GM21717 (cell line): ENCODE results near the gene LDHAL6B.
"Not testable (repeated sequence)": the region's sequence is repeated elsewhere in the genome, so short reads cannot be mapped to it uniquely, and the experiment has no call there.

Experiments
- ATAC-seq: cut with Tn5 transposase; IDR thresholded peaks from one replicate; pipeline ENCODE4 v1.9.1; 2021; ENCODE audit warnings: mild to moderate bottlenecking, moderate library complexity; ENCODE audit not compliant: unreplicated experiment

The LDHAL6B gene

DNA sequence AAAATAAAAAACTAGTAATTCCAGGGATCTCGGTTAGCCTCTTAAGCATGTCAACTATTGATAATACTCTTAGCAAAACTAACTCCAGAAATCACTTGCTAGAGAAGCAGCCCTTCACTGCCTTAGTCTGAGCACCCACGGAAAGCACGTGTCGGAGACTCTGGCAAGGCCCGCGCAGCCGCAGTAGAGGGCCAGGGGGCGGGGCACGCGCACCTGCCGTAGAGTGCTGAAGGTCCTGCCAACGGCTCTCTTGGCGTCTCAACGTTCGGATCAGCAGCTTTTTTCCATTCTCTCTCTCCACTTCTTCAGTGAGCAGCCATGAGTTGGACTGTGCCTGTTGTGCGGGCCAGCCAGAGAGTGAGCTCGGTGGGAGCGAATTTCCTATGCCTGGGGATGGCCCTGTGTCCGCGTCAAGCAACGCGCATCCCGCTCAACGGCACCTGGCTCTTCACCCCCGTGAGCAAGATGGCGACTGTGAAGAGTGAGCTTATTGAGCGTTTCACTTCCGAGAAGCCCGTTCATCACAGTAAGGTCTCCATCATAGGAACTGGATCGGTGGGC is at the start of gene LDHAL6B:
TSS of gene LDHAL6B (plus strand) at position 221 of the 561 bp plus-strand sequence. CDS start at position 319, 98 bp downstream.
- ATAC-seq, result no peak

DNA sequence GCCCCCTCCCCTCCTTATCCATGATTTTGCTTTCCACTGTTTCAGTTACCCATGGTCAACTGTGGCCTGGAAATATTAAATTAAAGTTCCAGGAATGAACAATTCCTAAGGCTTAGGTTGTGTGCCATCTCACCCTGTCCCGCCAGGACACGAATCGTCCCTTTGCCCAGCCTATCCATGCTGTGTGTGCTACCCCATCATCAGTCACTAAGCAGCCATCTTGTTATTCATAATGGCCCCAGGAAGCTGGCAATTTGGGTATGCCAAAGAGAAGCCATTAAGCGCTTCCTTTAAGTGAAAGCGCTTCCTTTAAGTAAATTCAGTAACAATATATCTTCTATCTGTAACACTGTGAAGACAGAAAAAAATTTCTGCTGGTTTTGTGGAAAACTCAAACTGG is 49.2 kb upstream of the LDHAL6B start:
- ATAC-seq, result no peak

DNA sequence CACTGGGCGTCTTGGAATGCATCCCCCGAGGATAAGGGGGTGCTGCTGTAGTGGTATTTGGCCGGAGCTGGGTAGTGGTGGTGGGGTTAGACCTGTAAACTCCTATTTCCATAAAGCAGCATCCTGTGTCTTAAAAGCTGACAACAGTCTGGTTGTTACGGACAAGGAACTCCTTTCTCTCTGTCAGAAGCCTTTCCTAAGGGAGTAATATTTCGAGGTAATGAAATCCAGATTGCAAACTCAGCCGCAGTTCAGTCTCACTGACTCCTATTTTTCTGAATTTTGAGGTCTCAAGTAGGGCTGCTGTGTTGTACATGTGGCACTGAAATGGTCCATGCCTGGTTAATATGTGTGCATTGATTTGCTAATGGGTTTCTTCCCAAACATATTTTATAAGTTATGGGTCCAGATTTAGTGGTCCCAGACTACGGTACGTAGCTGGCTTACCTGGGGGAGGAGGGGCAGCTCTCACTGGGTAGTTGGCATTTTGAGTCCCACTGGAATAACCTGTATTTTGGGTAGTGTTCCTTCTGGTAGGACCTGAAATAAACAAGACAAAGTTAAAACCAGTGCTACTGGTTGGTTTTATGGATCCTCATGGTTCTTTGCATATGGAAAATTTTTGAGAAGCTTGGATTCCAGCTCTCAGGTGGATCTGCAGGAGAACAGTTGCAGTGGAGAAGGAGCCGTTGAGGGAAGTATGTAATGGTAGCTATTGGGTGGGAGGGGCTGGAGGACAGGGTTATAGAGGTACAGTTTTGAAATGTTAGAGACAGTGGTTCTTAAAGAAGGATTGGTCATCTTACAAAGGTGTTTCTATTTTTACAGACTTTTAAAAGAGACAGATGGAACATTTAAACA is 48.6 kb upstream of the LDHAL6B start:
- no peak for ATAC-seq

DNA sequence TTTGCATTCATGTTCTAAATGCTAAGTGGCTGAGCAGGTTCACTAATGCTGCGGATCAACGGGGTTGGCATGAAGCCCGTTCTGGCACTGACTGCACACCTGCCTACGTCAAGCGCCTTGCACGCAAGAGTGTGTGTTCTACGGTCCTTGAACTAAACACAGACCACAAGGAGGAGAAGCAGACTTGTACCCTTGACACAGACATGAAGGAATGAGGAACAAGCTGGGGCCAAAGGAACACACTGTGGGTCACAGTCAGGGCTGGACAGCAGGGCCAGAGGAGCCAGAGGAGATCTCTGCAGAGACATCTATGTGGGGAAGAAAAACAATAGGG is 48.0 kb upstream of the LDHAL6B start:
- ATAC-seq, result no peak

DNA sequence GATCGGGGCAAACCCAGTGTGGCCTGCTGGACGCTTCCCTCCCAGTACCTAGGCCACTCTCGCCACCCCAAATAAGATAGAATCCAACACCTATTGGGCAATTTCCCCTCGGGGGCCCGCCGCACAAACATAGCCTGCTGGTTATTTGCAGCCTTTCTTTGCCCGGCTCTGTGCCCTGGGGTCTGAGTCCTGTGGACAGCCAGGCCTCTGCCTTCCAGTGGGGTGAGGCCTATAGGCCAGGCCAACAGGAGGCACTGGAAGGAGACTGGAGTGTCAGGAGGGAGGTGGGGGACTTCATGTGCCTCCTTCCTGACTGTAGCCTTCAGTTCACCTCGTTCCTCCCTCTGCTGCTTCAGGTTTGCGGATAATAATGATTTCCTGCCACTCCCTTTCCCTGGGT is 47.4 kb upstream of the LDHAL6B start:
- no peak for ATAC-seq

DNA sequence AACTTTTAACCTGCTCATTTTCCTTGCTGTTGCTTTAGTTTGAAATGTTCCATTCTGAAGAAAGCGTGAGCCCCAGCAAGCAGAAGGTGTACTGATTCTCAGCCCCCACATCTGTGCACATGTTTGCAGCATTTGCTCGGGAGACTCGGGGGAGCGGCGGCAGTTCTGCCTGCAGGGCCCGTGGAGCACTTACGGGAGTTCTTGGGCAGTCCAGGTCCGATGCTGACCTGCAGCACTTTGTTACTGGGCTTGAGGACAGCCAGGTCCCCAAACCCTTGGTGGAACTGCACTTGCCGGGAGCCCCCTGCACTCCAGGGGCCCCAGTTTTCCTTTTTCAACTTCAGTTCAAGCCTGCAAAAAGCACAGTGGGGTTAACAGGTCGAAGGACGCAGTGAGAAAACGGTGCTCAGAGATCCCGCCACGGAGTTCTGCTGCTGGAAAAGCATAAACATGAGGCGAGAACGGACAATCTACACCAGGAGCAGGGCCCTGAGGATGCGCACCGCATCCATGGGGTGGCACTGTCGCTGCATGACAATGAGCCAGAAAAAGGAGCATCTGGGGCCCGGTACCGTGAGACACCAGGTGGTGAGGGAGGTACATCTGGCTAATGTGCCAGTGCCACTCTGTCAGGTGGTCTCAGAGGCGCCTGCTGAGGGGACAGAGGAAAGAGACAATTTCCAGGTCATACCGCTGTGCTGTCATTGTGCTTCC is 45.6 kb upstream of the LDHAL6B start:
- ATAC-seq, result no peak

DNA sequence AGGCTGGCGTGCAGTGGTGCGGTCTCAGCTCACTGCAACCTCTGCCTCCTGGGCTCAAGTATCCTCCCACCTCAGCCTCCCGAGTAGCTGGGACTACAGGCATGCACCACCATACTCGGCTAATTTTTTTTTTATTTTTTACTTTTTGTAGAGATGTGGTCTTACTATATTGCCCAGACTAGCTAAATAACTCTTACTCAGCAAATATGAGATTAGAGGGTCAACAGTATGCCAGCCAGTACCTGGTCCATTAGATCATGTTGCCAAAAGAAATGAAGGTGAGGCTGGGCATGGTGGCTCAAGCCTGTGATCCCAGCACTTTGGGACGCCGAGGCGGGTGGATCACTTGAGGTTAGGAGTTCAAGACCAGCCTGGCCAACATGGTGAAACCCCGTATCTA is 44.6 kb upstream of the LDHAL6B start:
- ATAC-seq, result not testable (repeated sequence)

DNA sequence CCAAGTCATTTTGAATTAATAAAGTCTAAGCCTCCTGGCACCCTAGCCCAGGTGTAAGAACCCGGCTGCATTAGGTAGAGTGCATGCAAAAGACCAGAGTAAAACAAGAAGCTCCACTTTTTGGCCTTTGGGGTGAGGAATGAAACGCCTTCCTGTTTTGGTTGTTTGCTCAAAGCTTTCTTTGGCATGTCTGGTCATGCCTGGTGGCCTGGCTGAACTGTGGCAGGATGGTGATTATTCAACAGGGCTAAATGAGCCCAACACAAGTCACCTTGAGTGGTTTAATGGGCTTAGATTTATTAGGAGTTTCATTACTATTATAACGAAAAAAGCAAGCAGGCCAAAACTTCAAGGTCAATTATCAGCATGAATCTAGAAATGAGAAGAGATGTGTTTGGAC is 40.9 kb upstream of the LDHAL6B start:
- ATAC-seq, result no peak

DNA sequence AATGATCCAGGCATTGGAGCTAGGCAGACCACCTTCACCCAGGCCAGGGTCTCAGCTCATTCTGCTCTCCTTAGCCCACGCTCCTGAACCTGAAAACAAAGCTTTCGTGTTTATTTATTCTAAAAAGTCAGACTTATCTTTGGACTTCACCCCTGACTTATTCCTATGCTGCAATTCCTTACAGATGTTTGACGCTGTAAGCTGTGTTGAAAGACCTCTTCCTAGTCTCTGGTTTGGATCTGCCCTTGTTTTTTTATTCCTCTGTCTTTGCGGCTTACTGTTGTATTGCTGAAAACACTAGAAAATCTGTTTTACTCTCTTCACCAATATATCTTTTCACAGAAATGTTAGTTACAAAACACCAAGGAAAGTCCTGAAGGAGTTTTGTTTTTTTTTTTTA is 40.5 kb upstream of the LDHAL6B start:
- no peak for ATAC-seq

DNA sequence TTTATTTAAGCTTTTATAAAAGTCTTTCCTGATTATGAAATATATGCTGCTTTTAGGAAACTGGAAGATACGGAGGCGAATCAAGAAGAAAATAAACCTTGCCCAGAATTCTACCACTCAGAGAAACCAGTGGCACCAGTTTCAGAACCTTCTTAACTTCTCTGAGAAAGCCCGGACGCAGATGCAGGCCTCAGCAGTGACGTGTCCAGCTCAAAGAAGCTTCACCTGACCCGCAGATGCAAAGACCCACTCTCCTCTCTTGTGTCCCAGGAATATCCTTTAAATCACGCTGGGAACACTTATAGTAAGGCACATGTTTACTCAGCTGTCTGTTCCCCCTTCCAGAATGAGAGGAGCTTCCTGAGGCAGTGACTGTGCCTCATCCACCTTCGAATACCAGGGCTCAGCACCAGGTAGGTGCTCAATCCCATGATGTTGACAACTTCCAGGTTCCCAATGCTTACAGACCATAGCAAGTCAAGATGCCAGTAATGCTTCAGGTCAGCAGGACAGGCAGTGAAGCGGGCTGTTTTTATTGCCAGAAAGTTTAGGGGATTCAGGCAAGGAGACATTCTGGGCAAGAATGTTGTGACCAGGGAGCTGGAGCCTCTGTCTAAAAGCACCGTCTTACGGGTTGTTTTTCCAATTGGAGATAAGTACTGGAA is 39.9 kb upstream of the LDHAL6B start:
- ATAC-seq, result no peak

DNA sequence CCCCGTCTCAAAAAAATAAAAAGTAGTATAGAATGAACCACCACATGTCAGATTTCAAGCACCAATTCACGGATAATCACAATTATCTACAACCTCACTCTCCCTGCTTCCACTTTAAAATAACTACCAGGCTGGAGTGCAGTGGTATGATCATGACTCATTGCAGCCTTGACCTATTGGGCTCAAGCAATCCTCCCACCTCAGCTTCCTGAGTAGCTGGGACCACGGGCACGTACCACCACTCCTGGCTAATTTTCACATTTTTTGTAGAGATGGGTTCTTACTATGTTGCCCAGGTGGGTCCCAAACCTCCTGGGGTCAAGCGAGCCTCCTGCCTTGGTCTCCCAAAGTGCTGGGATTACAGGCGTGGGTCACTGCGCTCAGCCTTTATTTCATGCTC is 38.1 kb upstream of the LDHAL6B start:
- no peak for ATAC-seq

DNA sequence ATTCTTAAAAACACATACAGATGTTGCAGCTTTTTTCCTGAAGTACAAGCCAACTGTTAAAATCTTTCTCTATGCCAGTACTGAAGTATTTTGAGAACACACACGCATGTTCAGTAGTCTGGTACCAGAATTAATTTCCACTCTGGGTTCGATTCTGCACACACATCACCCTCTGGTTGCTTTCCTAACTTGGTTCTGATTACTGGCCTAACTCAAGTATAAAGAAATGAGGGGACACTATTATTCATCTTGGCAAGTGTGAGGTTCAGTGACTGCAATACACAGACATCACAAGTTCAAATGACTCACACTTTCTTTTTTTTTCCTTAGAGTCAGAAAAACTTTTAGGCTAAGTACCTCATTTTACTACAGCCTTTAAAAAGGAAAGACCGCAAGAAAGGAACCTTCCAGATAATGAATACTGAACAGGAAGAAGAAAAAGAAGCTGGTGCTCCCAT is 37.4 kb upstream of the LDHAL6B start:
- no peak for ATAC-seq

DNA sequence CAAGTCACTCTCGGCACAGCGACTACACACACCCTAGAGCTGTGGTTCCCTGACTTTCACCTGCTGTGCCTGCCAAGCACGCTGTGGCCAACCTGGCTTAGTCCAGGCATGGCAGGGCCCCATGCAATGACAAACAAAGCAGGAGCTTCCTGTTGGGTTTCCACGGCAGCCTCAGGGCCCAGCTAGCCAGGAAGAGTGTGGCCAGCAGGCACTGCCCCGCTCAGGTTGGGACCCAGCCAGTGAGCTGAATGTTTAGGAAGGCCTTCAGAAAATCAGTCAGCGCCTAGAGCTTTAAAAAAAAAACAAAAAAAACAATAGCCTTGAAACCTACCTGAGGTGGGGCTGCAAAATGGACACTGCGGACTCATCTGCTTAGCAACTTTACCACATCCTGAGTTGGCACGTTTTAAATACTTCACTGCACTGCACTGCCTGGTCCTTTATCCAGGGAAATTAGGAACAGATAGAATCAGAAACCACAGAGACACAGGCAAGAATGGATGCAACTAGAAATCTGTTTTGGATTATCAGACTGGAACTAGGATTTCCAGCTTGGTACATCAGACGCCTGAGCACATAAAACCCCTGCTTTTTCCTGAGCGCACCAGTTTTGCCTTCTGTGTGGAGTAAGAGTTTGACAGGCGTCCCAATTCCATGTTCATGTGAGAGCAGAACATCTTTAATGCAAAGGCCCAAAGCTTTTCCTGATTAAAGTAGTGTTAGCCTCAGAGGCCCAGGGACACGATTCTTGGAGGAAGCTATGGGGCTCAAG is 36.2 kb upstream of the LDHAL6B start:
- ATAC-seq, result no peak

DNA sequence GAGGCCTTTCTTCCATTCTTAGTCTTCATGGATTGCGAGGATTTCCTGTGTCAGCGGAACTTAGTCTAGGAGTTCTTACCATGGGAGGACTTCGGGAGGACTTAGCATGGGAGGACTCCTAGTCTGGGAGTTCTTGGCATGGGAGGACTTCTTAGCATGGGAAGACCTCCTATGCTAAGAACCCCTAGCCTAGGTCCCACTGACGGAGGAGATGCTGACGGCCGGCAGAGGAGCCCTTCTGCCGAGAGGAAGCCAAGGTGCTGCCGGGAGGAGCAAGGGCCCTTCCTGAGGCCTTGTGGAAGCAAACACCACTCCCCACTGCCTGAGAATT is 35.6 kb upstream of the LDHAL6B start:
- no peak for ATAC-seq

DNA sequence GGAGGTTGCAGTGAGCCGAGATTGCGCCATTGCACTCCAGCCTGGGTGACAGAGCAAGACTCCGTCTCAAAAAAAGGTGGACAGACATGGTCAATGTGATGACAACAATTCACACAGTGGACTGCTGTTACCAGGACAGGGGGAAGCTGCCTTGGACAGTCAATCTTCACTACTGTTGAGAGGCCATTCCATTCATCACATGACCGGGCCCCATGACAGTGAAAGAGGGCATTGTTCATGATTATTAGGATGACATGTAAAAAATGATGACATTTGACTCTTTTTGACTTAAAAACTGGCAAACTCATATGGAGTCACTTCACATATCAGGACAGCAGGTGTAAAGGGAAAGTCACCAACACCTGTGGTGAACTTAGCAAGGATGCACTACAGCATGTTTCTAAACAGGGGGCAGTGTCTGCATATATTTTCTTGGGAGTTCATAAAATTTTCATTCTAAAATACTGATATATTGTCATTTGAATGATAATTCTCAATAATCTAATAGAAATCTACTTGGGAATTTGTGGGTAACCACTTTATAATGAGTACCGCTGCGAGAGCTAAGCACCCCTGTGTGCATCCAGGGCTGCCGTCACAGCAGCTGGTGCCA is 34.2 kb upstream of the LDHAL6B start:
- ATAC-seq, result no peak

DNA sequence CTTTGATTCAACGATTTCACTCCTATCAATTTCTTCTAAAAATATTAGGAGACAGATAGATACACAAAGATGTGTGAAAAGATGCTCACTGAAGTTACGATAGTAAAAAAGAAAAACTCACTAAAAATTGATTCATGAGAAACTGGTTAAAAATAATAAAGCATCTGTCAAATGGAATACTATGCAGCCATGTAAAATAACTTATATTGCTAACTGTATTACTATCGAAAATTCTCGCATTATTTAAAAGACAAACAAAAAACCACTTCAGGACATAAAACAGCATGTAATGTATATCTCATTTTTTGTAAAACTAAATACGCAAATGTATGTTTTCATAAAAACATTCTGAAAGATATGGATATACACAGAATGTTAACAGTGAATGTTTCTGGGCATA is 33.4 kb upstream of the LDHAL6B start:
- ATAC-seq, result no peak

DNA sequence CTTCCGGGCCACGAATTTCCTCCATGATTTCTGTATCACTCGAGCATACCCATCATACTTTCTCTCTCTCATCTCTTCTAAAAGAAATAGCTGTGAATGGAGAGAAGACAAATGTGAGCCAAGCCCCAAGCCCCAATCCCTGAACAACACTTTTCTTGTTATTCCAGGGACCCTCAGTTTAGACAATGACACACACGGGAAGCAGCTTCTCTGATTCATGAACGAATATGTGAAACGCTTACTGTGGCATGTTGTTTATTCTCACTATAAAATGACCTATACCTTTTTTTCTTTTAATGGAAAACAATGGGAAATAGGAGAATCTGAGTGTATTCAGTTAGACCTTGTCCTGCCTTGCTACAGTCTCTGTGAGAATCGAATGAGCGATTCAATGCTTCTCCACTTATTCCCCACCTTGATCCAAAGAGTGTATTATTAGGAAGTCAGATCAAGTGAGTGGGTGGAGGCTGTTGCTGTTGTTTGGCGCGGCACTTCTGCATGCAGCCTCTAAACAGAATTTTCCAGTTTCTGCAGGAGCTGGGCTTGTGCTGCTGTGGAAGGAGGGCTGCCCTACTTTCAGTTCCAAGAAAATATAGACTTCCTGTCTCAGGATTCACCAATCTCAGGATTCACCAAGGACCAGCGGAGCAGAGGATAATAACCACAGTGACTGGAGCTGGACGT is 32.4 kb upstream of the LDHAL6B start:
- no peak for ATAC-seq

DNA sequence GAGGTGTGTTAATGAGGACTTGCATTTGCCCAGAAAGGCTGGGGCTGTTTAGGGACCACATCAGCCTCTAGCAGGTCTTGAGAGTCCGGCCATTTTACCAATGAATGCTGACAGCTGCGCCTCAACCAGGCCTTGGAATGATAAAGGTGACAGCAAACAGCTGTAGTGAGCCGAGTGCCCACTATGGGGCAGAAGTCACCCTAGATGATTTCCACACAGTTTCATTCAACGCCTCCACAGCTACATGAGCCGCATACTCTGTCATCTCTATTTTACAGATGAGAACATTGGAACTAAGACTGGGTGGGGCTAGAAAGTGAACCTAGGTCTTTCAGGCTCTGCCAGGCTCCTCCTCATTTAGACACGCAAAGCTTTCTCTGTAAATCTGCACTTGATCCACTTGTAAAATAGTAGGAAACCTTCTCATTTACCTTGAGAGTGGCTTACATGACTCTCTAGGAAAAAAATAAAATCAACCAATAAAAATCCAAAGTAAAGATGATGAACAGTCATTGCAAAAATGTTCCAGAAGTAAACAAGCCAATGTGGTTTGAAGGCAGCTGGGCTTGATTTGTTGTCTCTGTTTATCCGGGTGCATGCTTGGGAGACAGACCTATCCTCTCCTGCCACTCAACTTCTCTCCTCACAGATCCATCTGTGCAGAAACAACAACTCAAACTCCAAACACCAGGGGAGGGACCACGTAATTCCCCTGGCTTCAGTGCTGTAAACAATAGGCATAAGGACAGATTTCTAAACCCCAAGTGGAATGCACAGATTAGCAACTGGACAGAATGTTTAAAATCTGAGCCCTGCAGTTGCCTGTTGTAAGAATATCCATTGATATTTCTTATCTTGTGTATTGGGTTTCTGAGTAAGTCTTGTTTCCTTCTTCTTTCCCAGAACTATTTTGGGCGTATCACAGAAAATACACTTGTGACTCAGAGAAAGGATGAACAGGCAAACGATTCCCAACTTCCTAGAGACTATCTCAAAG is 31.5 kb upstream of the LDHAL6B start:
- no peak for ATAC-seq
